RWPE1 (cell line): ENCODE data around the gene ATXN1.
A peak's percentile ranks its signal among the peaks of the same experiment; 100 is the strongest.

Experiments
- CTCF ChIA-PET: fragments of 350-600 bp; sonication (Branson Sonifier 250); formaldehyde crosslinking; extraction: SDS; loops from one replicate; lab custom pipeline; 2021; lab: Yijun Ruan, JAX
- POLR2A ChIA-PET: fragments of 400-600 bp; formaldehyde crosslinking; extraction: SDS; loops from one replicate; lab custom pipeline; 2020; ENCODE audit warnings: antibody characterized with exemption; ENCODE audit not compliant: low non-redundant PET; lab: Yijun Ruan, JAX
- DNase-seq: peaks from one replicate; pipeline ENCODE4 v3.0.0; 2012; ENCODE audit warnings: low spot score
- H3K27ac ChIP-seq: fragments of 450-650 bp; 2 replicates; pipeline ENCODE4 v1.5.1; 2017
- TF ChIP-seq, protein P1 (sequence below): fragments of 450-650 bp; conservative IDR thresholded peaks from 2 replicates; pipeline ENCODE4 v1.5.1; 2017; ENCODE audit warnings: low read depth, mild to moderate bottlenecking

Gene ATXN1

GRCh38 chr6:16769131-16769985 lies 8.1 kb upstream of the ATXN1 start:
- H3K27ac ChIP-seq = no peak overlapping the region
- TF ChIP-seq, protein P1, sequence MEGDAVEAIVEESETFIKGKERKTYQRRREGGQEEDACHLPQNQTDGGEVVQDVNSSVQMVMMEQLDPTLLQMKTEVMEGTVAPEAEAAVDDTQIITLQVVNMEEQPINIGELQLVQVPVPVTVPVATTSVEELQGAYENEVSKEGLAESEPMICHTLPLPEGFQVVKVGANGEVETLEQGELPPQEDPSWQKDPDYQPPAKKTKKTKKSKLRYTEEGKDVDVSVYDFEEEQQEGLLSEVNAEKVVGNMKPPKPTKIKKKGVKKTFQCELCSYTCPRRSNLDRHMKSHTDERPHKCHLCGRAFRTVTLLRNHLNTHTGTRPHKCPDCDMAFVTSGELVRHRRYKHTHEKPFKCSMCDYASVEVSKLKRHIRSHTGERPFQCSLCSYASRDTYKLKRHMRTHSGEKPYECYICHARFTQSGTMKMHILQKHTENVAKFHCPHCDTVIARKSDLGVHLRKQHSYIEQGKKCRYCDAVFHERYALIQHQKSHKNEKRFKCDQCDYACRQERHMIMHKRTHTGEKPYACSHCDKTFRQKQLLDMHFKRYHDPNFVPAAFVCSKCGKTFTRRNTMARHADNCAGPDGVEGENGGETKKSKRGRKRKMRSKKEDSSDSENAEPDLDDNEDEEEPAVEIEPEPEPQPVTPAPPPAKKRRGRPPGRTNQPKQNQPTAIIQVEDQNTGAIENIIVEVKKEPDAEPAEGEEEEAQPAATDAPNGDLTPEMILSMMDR = 0 out of 2 replicates have a peak, but pooled peaks have one; percentile 9
- POLR2A ChIA-PET = no interaction called here
- CTCF ChIA-PET = interaction anchor here (0.6 kb wide), 1 partner anchor 702 kb away, joined by 3 read pairs; no protein-coding TSS in a partner anchor
- DNase-seq = peak; percentile 88

DNA sequence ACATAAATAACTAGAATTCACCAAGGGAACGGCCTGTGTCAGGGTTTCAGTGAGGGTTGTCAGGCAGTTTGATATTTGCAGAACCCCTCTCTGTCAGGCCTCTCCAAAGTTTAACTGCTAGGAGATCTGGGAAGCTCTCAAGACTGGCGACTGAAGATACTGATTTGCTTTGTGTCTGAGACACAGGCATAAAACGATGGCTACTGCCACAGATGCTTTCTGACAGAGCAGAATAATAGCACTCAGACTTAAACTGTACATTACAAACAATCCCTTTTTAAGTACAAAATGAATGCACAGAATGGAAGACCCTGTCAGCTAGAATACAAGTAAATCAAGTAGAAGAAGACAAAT lies 7.2 kb upstream of the ATXN1 start:
- TF ChIP-seq, protein P1 = no peak
- no peak for DNase-seq
- no peak overlapping the region for H3K27ac ChIP-seq
- ChIA-PET POLR2A (no interaction called here), CTCF (interaction anchor here (0.6 kb wide), 1 partner anchor 703 kb away, joined by 3 read pairs; no protein-coding TSS in a partner anchor)

- DNase-seq = no peak
- TF ChIP-seq, protein P1 = no peak
- CTCF ChIA-PET = interaction anchor here (0.9 kb wide), 1 partner anchor 20 kb away, joined by 3 read pairs; no protein-coding TSS in a partner anchor
- no peak overlapping the region for H3K27ac ChIP-seq
- POLR2A ChIA-PET = no interaction called here
Measured at GRCh38 chr6:16767765-16768476, 6.7 kb upstream of the ATXN1 start.

GRCh38 chr6:16766836-16767745 lies 5.8 kb upstream of the ATXN1 start:
- H3K27ac ChIP-seq = no peak overlapping the region
- ChIA-PET POLR2A (interaction anchor here (0.7 kb wide), 1 partner anchor 444 kb away, joined by 3 read pairs; no protein-coding TSS in a partner anchor), CTCF (interaction anchor here (0.9 kb wide), 1 partner anchor 21 kb away, joined by 3 read pairs; no protein-coding TSS in a partner anchor)
- TF ChIP-seq, protein P1 = no peak
- DNase-seq = no peak

DNA sequence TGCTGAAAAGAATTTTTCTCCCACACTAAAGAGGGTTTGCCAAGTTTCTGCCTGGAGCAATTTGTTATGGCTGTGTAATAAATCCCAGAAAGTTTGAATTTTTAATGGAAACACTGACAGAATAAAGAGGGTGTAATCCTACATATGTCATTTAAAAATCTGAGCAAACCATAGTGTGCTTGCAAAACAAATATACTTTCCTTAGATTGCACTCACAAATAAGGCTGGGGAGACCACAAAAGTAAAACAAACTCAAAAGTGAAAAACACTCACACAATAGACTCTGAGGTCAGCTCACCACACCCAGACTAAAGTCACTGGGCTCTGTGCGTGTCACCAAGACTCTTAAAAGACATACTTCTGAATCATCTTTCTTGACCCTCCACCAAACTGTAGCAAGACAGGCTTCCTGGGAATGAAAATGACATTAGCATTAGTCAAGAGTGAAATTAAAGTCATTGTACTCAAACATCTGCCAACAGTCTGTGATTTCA lies 4.8 kb upstream of the ATXN1 start:
- no peak overlapping the region for H3K27ac ChIP-seq
- DNase-seq = no peak
- ChIA-PET CTCF (no interaction called here), POLR2A (no interaction called here)
- TF ChIP-seq, protein P1 = no peak
